MM.1S (cell line): ENCODE measurements around the gene RAB8A.
A peak's percentile ranks its signal among the peaks of the same experiment; 100 is the strongest.

Source experiments
- DNase-seq: peaks from one replicate; pipeline ENCODE4 v3.0.0-alpha.2; 2015
- H2AFZ ChIP-seq: fragments of 300-600 bp; sonication (generic); 2 replicates; pipeline ENCODE4 v1.6.0; 2016; ENCODE audit warnings: antibody characterized with exemption, low read length
- H3F3A ChIP-seq: fragments of 300-600 bp; sonication (generic); 2 replicates; pipeline ENCODE4 v1.6.1; 2016; ENCODE audit warnings: mild to moderate bottlenecking, antibody characterized with exemption, low read length, moderate library complexity, mixed read lengths; ENCODE audit not compliant: insufficient read depth
- H3K27ac ChIP-seq: fragments of 300-600 bp; sonication (generic); 2 replicates; pipeline ENCODE4 v1.5.1; 2016; ENCODE audit warnings: mild to moderate bottlenecking, low read length
- H3K27me3 ChIP-seq: fragments of 300-600 bp; sonication (generic); replicated peaks from 2 replicates; pipeline ENCODE4 v1.6.0; 2016; ENCODE audit warnings: low read length; ENCODE audit not compliant: insufficient read depth
- H3K36me3 ChIP-seq: fragments of 300-600 bp; sonication (generic); replicated peaks from 2 replicates; pipeline ENCODE4 v1.6.1; 2016; ENCODE audit warnings: mild to moderate bottlenecking, low read length, mixed read lengths; ENCODE audit not compliant: insufficient read depth
- H3K4me1 ChIP-seq: fragments of 300-600 bp; sonication (generic); 2 replicates; pipeline ENCODE4 v1.6.1; 2016; ENCODE audit warnings: low read length, mixed read lengths
- H3K4me2 ChIP-seq: fragments of 300-600 bp; sonication (generic); 2 replicates; pipeline ENCODE4 v1.6.0; 2016; ENCODE audit warnings: low read depth, low read length
- H3K4me3 ChIP-seq: fragments of 300-600 bp; sonication (generic); 2 replicates; pipeline ENCODE4 v1.5.1; 2016; ENCODE audit warnings: low read length, mixed read lengths
- H3K79me2 ChIP-seq: fragments of 300-600 bp; sonication (generic); 2 replicates; pipeline ENCODE4 v1.6.1; 2016; ENCODE audit warnings: mixed run types, low read length, mixed read lengths
- H3K9ac ChIP-seq: fragments of 300-600 bp; sonication (generic); 2 replicates; pipeline ENCODE4 v1.6.1; 2016; ENCODE audit warnings: low read length, mixed read lengths
- H3K9me2 ChIP-seq: fragments of 300-600 bp; sonication (generic); replicated peaks from 2 replicates; pipeline ENCODE4 v1.6.1; 2016; ENCODE audit warnings: mild to moderate bottlenecking, low read length, mixed read lengths; ENCODE audit not compliant: insufficient read depth
- H3K9me3 ChIP-seq: fragments of 300-600 bp; sonication (generic); replicated peaks from 2 replicates; pipeline ENCODE4 v1.6.1; 2016; ENCODE audit warnings: mild to moderate bottlenecking, low read length, mixed read lengths; ENCODE audit not compliant: insufficient read depth
- H4K20me1 ChIP-seq: fragments of 300-600 bp; sonication (generic); 2 replicates; pipeline ENCODE4 v1.6.1; 2016; ENCODE audit warnings: mild to moderate bottlenecking, low read length, moderate library complexity, mixed read lengths; ENCODE audit not compliant: insufficient read depth
- CTCF ChIP-seq: fragments of 300-600 bp; sonication (generic); IDR thresholded peaks from 2 replicates; pipeline ENCODE4 v1.5.1; 2016; ENCODE audit warnings: antibody characterized with exemption, low read length, mixed read lengths
- EZH2 ChIP-seq: fragments of 300-600 bp; sonication (generic); optimal IDR thresholded peaks from 2 replicates; pipeline ENCODE3; 2017; ENCODE audit warnings: low read depth, mild to moderate bottlenecking, antibody characterized with exemption, low read length, mixed read lengths
- EZH2phosphoT487 ChIP-seq: fragments of 300-600 bp; sonication (generic); IDR thresholded peaks from 2 replicates; pipeline ENCODE4 v1.6.1; 2018; ENCODE audit warnings: antibody characterized with exemption, low read length

Gene RAB8A

GRCh38 chr19:16143399-16144215 is 31.9 kb downstream of the RAB8A start, which contains the start of gene HSH2D:
HSH2D (plus strand) TSS chr19:16143685; CDS start chr19:16148751, 5,066 bp downstream.
- H3K9me3 ChIP-seq: no peaks in the 10 kb centered on the region
- no peaks in the 10 kb centered on the region for H3K27me3 ChIP-seq
- peaks cover 48% of the 10 kb centered on the region for H3K79me2 ChIP-seq
- H4K20me1 ChIP-seq: no peaks in the 10 kb centered on the region
- H2AFZ ChIP-seq: no peak within 1 kb of the TSS
- H3K4me3 ChIP-seq: peak within 1 kb of the TSS; percentile 92
- peak; percentile 99 for DNase-seq
- no peak for TF ChIP-seq EZH2
- TF ChIP-seq EZH2phosphoT487: no peak
- no peak for TF ChIP-seq CTCF
- peaks cover 73% of the 10 kb centered on the region for H3F3A ChIP-seq
- peak within 1 kb of the TSS; percentile 86 for H3K4me2 ChIP-seq
- peak within 1 kb of the TSS; percentile 98 for H3K27ac ChIP-seq
- peak within 1 kb of the TSS; percentile 98 for H3K9ac ChIP-seq
- peaks cover 46% of the 10 kb centered on the region for H3K4me1 ChIP-seq
- H3K36me3 ChIP-seq: no peaks in the 10 kb centered on the region
- no peaks in the 10 kb centered on the region for H3K9me2 ChIP-seq

GRCh38 chr19:16144216-16144581 is 32.5 kb downstream of the RAB8A start:
- Histone ChIP-seq H3K27ac (peak overlapping the region; percentile 98), H3F3A (peaks cover 79% of the 10 kb centered on the region), H3K79me2 (peaks cover 53% of the 10 kb centered on the region), H3K4me1 (peaks cover 52% of the 10 kb centered on the region), H3K9me2 (no peaks in the 10 kb centered on the region), H2AFZ (no peak overlapping the region), H3K4me2 (peak overlapping the region; percentile 86), H3K9ac (peak overlapping the region; percentile 98), H3K4me3 (peak overlapping the region; percentile 92), H3K9me3 (no peaks in the 10 kb centered on the region), H4K20me1 (no peaks in the 10 kb centered on the region), H3K27me3 (no peaks in the 10 kb centered on the region), H3K36me3 (peaks cover 3% of the 10 kb centered on the region; the same call in 1 of the 2 replicates)
- TF ChIP-seq CTCF: no peak
- TF ChIP-seq EZH2: no peak
- no peak for DNase-seq

GRCh38 chr19:16146112-16146511 is 34.4 kb downstream of the RAB8A start:
- Histone ChIP-seq H3K36me3 (peaks cover 10% of the 10 kb centered on the region; the same call in 1 of the 2 replicates), H3K79me2 (peaks cover 73% of the 10 kb centered on the region), H3K4me3 (peak overlapping the region; percentile 92), H3K4me1 (peaks cover 64% of the 10 kb centered on the region), H3K4me2 (peak overlapping the region; percentile 82), H3F3A (peaks cover 89% of the 10 kb centered on the region), H2AFZ (no peak overlapping the region), H3K27ac (peak overlapping the region; percentile 98), H3K27me3 (no peaks in the 10 kb centered on the region), H4K20me1 (no peaks in the 10 kb centered on the region), H3K9me2 (no peaks in the 10 kb centered on the region), H3K9me3 (no peaks in the 10 kb centered on the region), H3K9ac (peak overlapping the region; percentile 98)
- no peak for TF ChIP-seq EZH2
- TF ChIP-seq EZH2phosphoT487: no peak
- no peak for TF ChIP-seq CTCF
- no peak for DNase-seq
